HG03139 (cell line): ENCODE data around the gene CLDN10.

Experiments
- ATAC-seq: cut with Tn5 transposase; IDR thresholded peaks from one replicate; pipeline ENCODE4 v1.9.1; 2021; ENCODE audit not compliant: unreplicated experiment

The CLDN10 gene

GRCh38 chr13:95596701-95597100 is 44.2 kb downstream of the CLDN10 start:
- no peak for ATAC-seq

GRCh38 chr13:95601216-95601615 is 48.7 kb downstream of the CLDN10 start:
- no peak for ATAC-seq

- no peak for ATAC-seq
These were observed 49.4 kb downstream of the CLDN10 start for GRCh38 chr13:95601906-95602305.

DNA sequence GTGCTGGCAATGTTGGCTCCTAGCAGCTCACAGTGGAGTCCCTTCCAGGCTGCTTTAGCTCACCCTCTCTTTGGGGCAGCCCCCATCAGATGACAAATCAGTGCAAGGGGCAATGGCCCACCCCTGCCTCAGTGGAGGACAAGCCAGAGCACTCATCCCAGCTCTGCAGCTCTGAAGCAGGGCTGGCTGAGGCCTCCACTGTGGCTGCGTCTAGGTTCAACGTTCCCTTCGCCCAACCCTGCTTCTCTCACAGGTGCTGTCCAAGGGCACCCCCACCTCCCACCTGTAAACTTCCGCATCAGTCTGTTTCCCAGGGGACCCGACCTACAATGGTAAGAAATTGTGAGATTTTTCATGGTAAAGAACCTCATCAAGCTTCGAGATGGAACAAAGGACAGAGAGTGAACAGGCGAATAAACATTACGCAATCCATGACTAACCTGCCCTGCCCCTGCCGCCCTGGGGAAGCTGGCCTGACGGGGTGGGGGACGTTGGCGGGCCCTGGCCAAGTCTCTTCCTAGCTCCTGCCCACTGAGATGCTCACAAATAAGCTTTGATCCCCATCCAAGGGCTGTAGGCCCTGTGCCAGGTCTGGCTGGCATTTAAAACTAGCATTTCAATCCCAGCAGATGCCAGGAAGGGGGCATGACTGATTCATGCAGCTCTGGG is 51.5 kb downstream of the CLDN10 start:
- ATAC-seq: no peak

- no peak for ATAC-seq
These were observed 52.0 kb downstream of the CLDN10 start for GRCh38 chr13:95604556-95604915.

- ATAC-seq: no peak
These were observed 53.1 kb downstream of the CLDN10 start for GRCh38 chr13:95605448-95606125.

- no peak for ATAC-seq
These were observed 54.8 kb downstream of the CLDN10 start for GRCh38 chr13:95607366-95607765.

- ATAC-seq: no peak
These were observed 56.3 kb downstream of the CLDN10 start for GRCh38 chr13:95608640-95609323.

DNA sequence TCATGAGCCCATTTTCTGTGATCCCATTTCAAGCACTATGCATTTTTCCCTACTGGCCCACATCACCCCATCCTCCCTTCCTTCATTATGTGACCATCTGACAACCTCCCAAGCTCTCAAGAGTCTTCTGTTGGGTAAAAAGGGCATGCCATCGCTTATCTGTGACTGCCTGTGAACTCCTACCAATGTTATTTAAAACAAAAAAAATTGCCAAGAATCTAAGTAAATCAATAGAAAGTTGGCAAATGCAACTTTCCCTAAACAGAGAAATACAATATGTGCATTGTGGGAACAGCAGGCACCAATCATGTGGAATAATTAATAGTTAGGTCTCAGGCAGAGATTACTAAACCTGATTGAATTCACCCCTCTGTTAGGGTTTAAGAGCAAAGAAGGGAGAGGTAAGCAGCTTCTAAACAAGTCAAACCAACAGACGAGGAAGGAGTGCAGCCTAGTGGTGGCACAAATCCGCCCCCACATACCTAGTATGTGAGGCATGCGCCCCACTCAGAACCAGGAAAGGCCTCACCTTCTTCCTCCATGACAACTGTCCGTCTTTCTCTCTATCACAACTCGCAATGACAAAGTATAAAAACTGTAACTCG is 62.2 kb downstream of the CLDN10 start:
- ATAC-seq: no peak

GRCh38 chr13:95615539-95615938 is 63.0 kb downstream of the CLDN10 start:
- no peak for ATAC-seq

GRCh38 chr13:95620030-95620824 is 67.7 kb downstream of the CLDN10 start:
- no peak for ATAC-seq

- ATAC-seq: no peak
These were observed 68.4 kb downstream of the CLDN10 start for GRCh38 chr13:95620825-95621498.

DNA sequence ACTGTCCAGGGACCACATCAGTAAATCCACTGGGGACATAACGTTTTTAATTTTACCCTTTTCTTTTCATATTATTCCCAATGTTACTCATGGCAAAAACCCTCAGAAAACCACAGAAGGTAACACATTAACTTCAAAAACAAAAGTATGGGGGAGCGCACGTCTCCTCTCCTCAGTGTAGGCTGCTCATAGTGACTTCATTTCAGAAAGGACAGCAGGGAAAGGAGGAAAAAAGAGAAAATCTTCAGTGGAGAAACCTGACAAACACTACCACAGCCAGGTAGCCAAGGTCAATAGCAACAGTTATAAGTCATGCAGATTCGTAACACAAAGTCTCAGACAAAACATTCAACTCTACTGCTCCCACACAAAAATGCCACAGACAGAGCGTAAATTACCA is 70.6 kb downstream of the CLDN10 start:
- no peak for ATAC-seq

DNA sequence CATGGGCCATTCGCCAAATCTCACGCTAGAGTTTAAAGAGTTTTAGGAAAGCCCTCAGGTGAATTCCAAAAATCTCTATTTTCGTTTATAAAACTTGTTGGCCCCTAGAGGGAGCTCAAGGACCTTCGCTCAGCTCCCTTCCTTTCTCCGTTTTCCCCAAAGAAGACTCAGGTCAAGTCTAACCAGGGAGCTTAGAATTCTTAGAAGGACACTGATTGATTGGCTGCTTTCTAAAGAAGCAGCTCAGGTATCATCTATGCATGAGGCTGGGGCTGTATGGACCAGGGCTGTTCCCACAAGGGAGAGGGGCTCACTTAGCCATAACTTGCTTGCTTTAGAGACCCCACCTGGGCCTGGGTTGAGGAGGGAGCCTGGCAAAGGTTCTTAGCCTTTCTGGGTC is 71.5 kb downstream of the CLDN10 start:
- ATAC-seq: no peak

GRCh38 chr13:95626768-95627167 is 74.2 kb downstream of the CLDN10 start:
- ATAC-seq: no peak

- no peak for ATAC-seq
These were observed 75.1 kb downstream of the CLDN10 start for GRCh38 chr13:95627590-95627989.

DNA sequence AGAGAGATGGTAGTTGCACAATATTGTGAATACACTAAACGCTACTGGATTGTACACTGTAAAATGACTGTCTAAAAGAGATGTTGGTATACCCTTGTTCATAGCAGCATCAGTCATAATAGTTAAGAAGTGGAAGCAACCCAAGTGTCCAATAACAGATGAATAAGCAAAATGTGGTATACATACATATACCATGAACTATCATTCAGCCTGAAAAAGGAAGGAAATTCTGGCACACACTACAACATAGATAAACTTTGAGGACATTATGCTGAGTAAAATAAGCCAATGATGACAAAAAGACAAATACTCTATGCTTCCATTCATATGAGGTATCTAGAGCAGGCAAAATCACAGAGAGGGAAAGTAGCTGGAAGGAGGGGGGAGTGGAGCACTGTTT is 76.0 kb downstream of the CLDN10 start:
- no peak for ATAC-seq

- no peak for ATAC-seq
These were observed 76.6 kb downstream of the CLDN10 start for GRCh38 chr13:95629071-95629470.
